ENCODE results near the gene NCAN.
"Not testable (repeated sequence)": the region's sequence is repeated elsewhere in the genome, so short reads cannot be mapped to it uniquely, and the experiment has no call there.

NCAN gene

GRCh38 chr19:19201697-19202630 is 9.8 kb upstream of the NCAN start:
- no peak for DNase-seq

- no peak for DNase-seq
These were observed 9.1 kb upstream of the NCAN start for GRCh38 chr19:19202707-19203011.

GRCh38 chr19:19203012-19203856 is 8.5 kb upstream of the NCAN start, which contains the start of gene NR2C2AP:
NR2C2AP (minus strand) TSS chr19:19203414; CDS start chr19:19203060, 354 bp downstream.
- DNase-seq, result peak; percentile 92 to 93

GRCh38 chr19:19204181-19204580 is 7.6 kb upstream of the NCAN start:
- no peak for DNase-seq

GRCh38 chr19:19205416-19206410 is 6.0 kb upstream of the NCAN start:
- no peak for DNase-seq

GRCh38 chr19:19206938-19207337 is 4.8 kb upstream of the NCAN start:
- DNase-seq, result no peak

- no peak for DNase-seq
These were observed 3.9 kb upstream of the NCAN start for GRCh38 chr19:19207637-19208572.

GRCh38 chr19:19209372-19209771 is 2.4 kb upstream of the NCAN start:
- DNase-seq, result no peak

GRCh38 chr19:19212916-19213315 is 1.2 kb downstream of the NCAN start:
- no peak for DNase-seq

GRCh38 chr19:19213426-19214158 is 1.8 kb downstream of the NCAN start:
- no peak for DNase-seq

- no peak for DNase-seq
These were observed 2.4 kb downstream of the NCAN start for GRCh38 chr19:19214159-19214490.

GRCh38 chr19:19214892-19215291 is 3.1 kb downstream of the NCAN start:
- DNase-seq, result no peak

- DNase-seq, result no peak
These were observed 4.0 kb downstream of the NCAN start for GRCh38 chr19:19215792-19216191.

GRCh38 chr19:19217099-19217498 is 5.3 kb downstream of the NCAN start:
- DNase-seq, result no peak

- DNase-seq, result no peak
These were observed 7.2 kb downstream of the NCAN start for GRCh38 chr19:19218911-19219310.

GRCh38 chr19:19221000-19221399 is 9.2 kb downstream of the NCAN start:
- DNase-seq, result not testable (repeated sequence)

GRCh38 chr19:19223060-19223459 is 11.3 kb downstream of the NCAN start:
- no peak for DNase-seq

GRCh38 chr19:19223636-19224035 is 11.9 kb downstream of the NCAN start:
- DNase-seq, result no peak

- no peak for DNase-seq
These were observed 12.5 kb downstream of the NCAN start for GRCh38 chr19:19224150-19224851.

GRCh38 chr19:19224852-19225494 is 13.2 kb downstream of the NCAN start:
- DNase-seq, result peak; percentile 64 to 71
